Liver (tissue), 9 donors: Measurements from ENCODE around the gene SLX4. TPM values are rescaled to one million over a fixed set of nuclear protein-coding genes. Genes with fewer than 3 reads are reported as not detected.

Source experiments
- DNase-seq: peaks from one replicate; pipeline ENCODE4 v3.0.0-alpha.2; 2017; ENCODE audit warnings: low spot score
- H3K27ac ChIP-seq, 2 donors: one replicate each; pipeline ENCODE4 v1.7.0; 2013; ENCODE audit warnings: inconsistent platforms in 2 of 2, low read length in 2 of 2, control low read depth in 1 of 2, low read depth in 1 of 2, mild to moderate bottlenecking in 1 of 2
- H3K27me3 ChIP-seq, 4 donors: one replicate each; pipeline versions ENCODE4 v1.6.1 to v1.7.0; 2013; ENCODE audit warnings: low read length in 3 of 4, inconsistent platforms in 1 of 4, mild to moderate bottlenecking in 1 of 4, moderate library complexity in 1 of 4; ENCODE audit not compliant: control insufficient read depth in 4 of 4, insufficient read depth in 4 of 4
- H3K36me3 ChIP-seq, 4 donors: one replicate each; pipeline versions ENCODE4 v1.6.1 to v1.7.0; 2013; ENCODE audit warnings: low read length in 3 of 4, mild to moderate bottlenecking in 3 of 4, low read depth in 1 of 4, moderate library complexity in 1 of 4; ENCODE audit not compliant: control insufficient read depth in 4 of 4, insufficient read depth in 3 of 4
- H3K4me1 ChIP-seq, 4 donors: one replicate each; pipeline versions ENCODE4 v1.6.1 to v1.7.0; 2013; ENCODE audit warnings: low read length in 3 of 4, mild to moderate bottlenecking in 3 of 4, moderate library complexity in 1 of 4; ENCODE audit not compliant: control insufficient read depth in 4 of 4, insufficient read depth in 4 of 4
- H3K4me3 ChIP-seq, 3 donors: one replicate each; pipeline versions ENCODE4 v1.6.1 to v1.7.0; 2013; ENCODE audit warnings: low read length in 3 of 3, control low read depth in 1 of 3, low read depth in 1 of 3, mild to moderate bottlenecking in 1 of 3
- H3K9ac ChIP-seq, 2 donors: one replicate each; pipeline ENCODE4 v1.7.0; 2013; ENCODE audit warnings: low read length in 2 of 2, mild to moderate bottlenecking in 2 of 2, moderate library complexity in 2 of 2, control low read depth in 1 of 2, low read depth in 1 of 2
- H3K9me3 ChIP-seq, 4 donors: one replicate each; pipeline versions ENCODE4 v1.6.1 to v1.7.0; 2013; ENCODE audit warnings: low read length in 3 of 4; ENCODE audit not compliant: control insufficient read depth in 4 of 4
- ATF3 ChIP-seq: IDR thresholded peaks from 2 replicates; pipeline ENCODE4 v1.6.1; 2016; ENCODE audit warnings: antibody characterized with exemption
- FOXA1 ChIP-seq: IDR thresholded peaks from 2 replicates; pipeline ENCODE4 v1.6.1; 2016; ENCODE audit warnings: antibody characterized with exemption
- GABPA ChIP-seq, 2 donors: IDR thresholded peaks in 1 of 2; conservative IDR thresholded peaks in 1 of 2; 2 replicates each; pipeline ENCODE4 v1.6.1; 2016; ENCODE audit warnings: antibody characterized with exemption in 2 of 2, mild to moderate bottlenecking in 1 of 2, moderate library complexity in 1 of 2
- HNF4A ChIP-seq, 2 donors: conservative IDR thresholded peaks; 2 replicates each; pipeline ENCODE4 v1.6.1; 2016; ENCODE audit warnings: antibody characterized with exemption in 2 of 2, mild to moderate bottlenecking in 2 of 2
- HNF4G ChIP-seq: IDR thresholded peaks from 2 replicates; pipeline ENCODE4 v1.6.1; 2016; ENCODE audit warnings: antibody characterized with exemption
- JUND ChIP-seq, 2 donors: IDR thresholded peaks; 2 replicates each; pipeline ENCODE4 v1.6.1; 2016; ENCODE audit warnings: antibody characterized with exemption in 2 of 2
- NR2F2 ChIP-seq: IDR thresholded peaks from 2 replicates; pipeline ENCODE4 v1.6.1; 2016; ENCODE audit warnings: antibody characterized with exemption
- SP1 ChIP-seq: IDR thresholded peaks from 2 replicates; pipeline ENCODE4 v1.6.1; 2018; ENCODE audit warnings: antibody characterized with exemption, mild to moderate bottlenecking
- YY1 ChIP-seq: IDR thresholded peaks from 2 replicates; pipeline ENCODE4 v1.6.1; 2016; ENCODE audit warnings: antibody characterized with exemption, mild to moderate bottlenecking
- WGBS: extraction: QIAGEN DNeasy Blood & Tissue Kit; methylation state at CpG from one replicate; pipeline ENCODE4 v1.1.7; 2013; 5-methylcytosine and 5-hydroxymethylcytosine counted together
- polyA plus RNA-seq, 2 donors: library from polyadenylated mRNA; stranded (reverse) in 1 of 2; unstranded in 1 of 2; fragments of 200-250 nt in 1 of 2; fragments of >200 nt in 1 of 2; fragmentation: Nextera tagmentation in 1 of 2; extraction: Ambion mirVana in 1 of 2; gene quantifications; one replicate each; pipeline versions ENCODE4 v1.2.1 to v1.2.3, GENCODE V29; 2013 to 2015
- total RNA-seq, 2 donors: library from RNA; depleted of rRNA; stranded (reverse); fragments of >200 nt; gene quantifications; one replicate each; pipeline ENCODE4 v1.2.3, GENCODE V29; 2014
- TF ChIP-seq, protein P1 (sequence below): IDR thresholded peaks from 2 replicates; pipeline ENCODE4 v1.6.1; 2016; ENCODE audit warnings: antibody characterized with exemption
- TF ChIP-seq, protein P2 (sequence below): IDR thresholded peaks from 2 replicates; pipeline ENCODE4 v1.6.1; 2016; ENCODE audit warnings: antibody characterized with exemption, mild to moderate bottlenecking
- TF ChIP-seq, protein P3 (sequence below): fragments of 150-350 bp; IDR thresholded peaks from 2 replicates; pipeline ENCODE4 v1.5.1; 2017; ENCODE audit warnings: improper control_type of control experiment, low read depth, low read length; ENCODE audit not compliant: missing input control
- donor health status: healthy.
- donor health status: healthy.
- donor health status: healthy.
- donor health status: healthy.
- donor health status: healthy.

SLX4 gene
- total and polyA plus RNA-seq, 4 donors, result 0.32 to 4.9 (median 1.3) TPM

GRCh38 chr16:3591991-3592390 lies 19.4 kb downstream of the SLX4 start:
- H3K27me3 ChIP-seq, result no peaks in the 10 kb centered on the region
- no peak overlapping the region for H3K27ac ChIP-seq
- no peak for TF ChIP-seq FOXA1
- TF ChIP-seq, protein P1, sequence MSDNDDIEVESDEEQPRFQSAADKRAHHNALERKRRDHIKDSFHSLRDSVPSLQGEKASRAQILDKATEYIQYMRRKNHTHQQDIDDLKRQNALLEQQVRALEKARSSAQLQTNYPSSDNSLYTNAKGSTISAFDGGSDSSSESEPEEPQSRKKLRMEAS, result no peak
- no peak for TF ChIP-seq HNF4A (conservative IDR thresholded peaks at IDR 0.05)
- no peak for TF ChIP-seq JUND (IDR thresholded peaks at IDR 0.05)
- TF ChIP-seq NR2F2, result no peak
- TF ChIP-seq HNF4G, result no peak
- TF ChIP-seq, protein P2, sequence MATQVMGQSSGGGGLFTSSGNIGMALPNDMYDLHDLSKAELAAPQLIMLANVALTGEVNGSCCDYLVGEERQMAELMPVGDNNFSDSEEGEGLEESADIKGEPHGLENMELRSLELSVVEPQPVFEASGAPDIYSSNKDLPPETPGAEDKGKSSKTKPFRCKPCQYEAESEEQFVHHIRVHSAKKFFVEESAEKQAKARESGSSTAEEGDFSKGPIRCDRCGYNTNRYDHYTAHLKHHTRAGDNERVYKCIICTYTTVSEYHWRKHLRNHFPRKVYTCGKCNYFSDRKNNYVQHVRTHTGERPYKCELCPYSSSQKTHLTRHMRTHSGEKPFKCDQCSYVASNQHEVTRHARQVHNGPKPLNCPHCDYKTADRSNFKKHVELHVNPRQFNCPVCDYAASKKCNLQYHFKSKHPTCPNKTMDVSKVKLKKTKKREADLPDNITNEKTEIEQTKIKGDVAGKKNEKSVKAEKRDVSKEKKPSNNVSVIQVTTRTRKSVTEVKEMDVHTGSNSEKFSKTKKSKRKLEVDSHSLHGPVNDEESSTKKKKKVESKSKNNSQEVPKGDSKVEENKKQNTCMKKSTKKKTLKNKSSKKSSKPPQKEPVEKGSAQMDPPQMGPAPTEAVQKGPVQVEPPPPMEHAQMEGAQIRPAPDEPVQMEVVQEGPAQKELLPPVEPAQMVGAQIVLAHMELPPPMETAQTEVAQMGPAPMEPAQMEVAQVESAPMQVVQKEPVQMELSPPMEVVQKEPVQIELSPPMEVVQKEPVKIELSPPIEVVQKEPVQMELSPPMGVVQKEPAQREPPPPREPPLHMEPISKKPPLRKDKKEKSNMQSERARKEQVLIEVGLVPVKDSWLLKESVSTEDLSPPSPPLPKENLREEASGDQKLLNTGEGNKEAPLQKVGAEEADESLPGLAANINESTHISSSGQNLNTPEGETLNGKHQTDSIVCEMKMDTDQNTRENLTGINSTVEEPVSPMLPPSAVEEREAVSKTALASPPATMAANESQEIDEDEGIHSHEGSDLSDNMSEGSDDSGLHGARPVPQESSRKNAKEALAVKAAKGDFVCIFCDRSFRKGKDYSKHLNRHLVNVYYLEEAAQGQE, result no peak
- TF ChIP-seq SP1, result no peak
- no peak for TF ChIP-seq GABPA (IDR thresholded peaks at IDR 0.05 in 1 of 2, conservative IDR thresholded peaks at IDR 0.05 in 1 of 2)
- no peak overlapping the region for H3K9ac ChIP-seq
- H3K36me3 ChIP-seq, result peaks cover 0 to 2% (median 0%) of the 10 kb centered on the region in 4 donors
- H3K4me1 ChIP-seq, result no peaks in the 10 kb centered on the region
- no peaks in the 10 kb centered on the region for H3K9me3 ChIP-seq
- 98% methylated on average over 6 of the region's 6 CpGs for WGBS
- H3K4me3 ChIP-seq, result no peak overlapping the region
- no peak for DNase-seq

GRCh38 chr16:3591436-3591803 lies 20.0 kb downstream of the SLX4 start:
- Histone ChIP-seq H3K9ac (no peak overlapping the region), H3K4me1 (no peaks in the 10 kb centered on the region), H3K9me3 (no peaks in the 10 kb centered on the region), H3K36me3 (peaks cover 0 to 2% (median 0%) of the 10 kb centered on the region in 4 donors), H3K4me3 (no peak overlapping the region), H3K27ac (no peak overlapping the region), H3K27me3 (no peaks in the 10 kb centered on the region)
- 94% methylated on average over 5 of the region's 5 CpGs for WGBS
- no peak for DNase-seq
- TF ChIP-seq HNF4A (conservative IDR thresholded peaks at IDR 0.05) (no peak), ATF3 (no peak), FOXA1 (no peak), GABPA (IDR thresholded peaks at IDR 0.05 in 1 of 2, conservative IDR thresholded peaks at IDR 0.05 in 1 of 2) (no peak), YY1 (no peak)
- TF ChIP-seq, protein P3, sequence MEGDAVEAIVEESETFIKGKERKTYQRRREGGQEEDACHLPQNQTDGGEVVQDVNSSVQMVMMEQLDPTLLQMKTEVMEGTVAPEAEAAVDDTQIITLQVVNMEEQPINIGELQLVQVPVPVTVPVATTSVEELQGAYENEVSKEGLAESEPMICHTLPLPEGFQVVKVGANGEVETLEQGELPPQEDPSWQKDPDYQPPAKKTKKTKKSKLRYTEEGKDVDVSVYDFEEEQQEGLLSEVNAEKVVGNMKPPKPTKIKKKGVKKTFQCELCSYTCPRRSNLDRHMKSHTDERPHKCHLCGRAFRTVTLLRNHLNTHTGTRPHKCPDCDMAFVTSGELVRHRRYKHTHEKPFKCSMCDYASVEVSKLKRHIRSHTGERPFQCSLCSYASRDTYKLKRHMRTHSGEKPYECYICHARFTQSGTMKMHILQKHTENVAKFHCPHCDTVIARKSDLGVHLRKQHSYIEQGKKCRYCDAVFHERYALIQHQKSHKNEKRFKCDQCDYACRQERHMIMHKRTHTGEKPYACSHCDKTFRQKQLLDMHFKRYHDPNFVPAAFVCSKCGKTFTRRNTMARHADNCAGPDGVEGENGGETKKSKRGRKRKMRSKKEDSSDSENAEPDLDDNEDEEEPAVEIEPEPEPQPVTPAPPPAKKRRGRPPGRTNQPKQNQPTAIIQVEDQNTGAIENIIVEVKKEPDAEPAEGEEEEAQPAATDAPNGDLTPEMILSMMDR, result no peak
